Lower leg skin (tissue), 3 donors: ENCODE data around the gene KDM6A.
"Not testable (repeated sequence)": the region's sequence is repeated elsewhere in the genome, so short reads cannot be mapped to it uniquely, and the experiment has no call there.

Experiments
- POLR2A ChIP-seq, 2 donors: fragments of 450-650 bp; IDR thresholded peaks; one replicate each; pipeline ENCODE4 v1.6.1; 2016 to 2017; ENCODE audit warnings: antibody characterized with exemption in 2 of 2, mild to moderate bottlenecking in 1 of 2, moderate library complexity in 1 of 2
- TF ChIP-seq, protein P1 (sequence below), 3 donors: fragments of 450-650 bp; IDR thresholded peaks; one replicate each; pipeline ENCODE4 v1.5.1; 2016; ENCODE audit warnings: antibody characterized with exemption in 3 of 3, mild to moderate bottlenecking in 3 of 3, moderate library complexity in 2 of 3

DNA sequence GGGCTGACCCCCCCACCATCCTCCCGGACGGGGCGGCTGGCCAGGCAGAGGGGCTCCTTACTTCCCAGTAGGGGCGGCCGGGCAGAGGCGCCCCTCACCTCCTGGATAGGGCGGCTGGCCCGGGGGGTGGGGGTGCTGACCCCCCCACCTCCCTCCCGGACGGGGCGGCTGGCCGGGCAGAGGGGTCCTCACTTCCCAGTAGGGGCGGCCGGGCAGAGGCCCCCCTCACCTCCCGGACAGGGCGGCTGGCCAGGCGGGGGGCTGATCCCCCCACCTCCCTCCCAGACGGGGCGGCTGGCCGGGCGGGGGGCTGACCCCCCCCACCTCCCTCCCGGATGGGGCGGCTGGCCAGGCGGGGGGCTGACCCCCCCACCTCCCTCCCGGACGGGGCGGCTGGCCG is 167.1 kb downstream of the KDM6A start:
- TF ChIP-seq, protein P1, sequence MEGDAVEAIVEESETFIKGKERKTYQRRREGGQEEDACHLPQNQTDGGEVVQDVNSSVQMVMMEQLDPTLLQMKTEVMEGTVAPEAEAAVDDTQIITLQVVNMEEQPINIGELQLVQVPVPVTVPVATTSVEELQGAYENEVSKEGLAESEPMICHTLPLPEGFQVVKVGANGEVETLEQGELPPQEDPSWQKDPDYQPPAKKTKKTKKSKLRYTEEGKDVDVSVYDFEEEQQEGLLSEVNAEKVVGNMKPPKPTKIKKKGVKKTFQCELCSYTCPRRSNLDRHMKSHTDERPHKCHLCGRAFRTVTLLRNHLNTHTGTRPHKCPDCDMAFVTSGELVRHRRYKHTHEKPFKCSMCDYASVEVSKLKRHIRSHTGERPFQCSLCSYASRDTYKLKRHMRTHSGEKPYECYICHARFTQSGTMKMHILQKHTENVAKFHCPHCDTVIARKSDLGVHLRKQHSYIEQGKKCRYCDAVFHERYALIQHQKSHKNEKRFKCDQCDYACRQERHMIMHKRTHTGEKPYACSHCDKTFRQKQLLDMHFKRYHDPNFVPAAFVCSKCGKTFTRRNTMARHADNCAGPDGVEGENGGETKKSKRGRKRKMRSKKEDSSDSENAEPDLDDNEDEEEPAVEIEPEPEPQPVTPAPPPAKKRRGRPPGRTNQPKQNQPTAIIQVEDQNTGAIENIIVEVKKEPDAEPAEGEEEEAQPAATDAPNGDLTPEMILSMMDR (IDR thresholded peaks at IDR 0.05): not testable (repeated sequence)
- not testable (repeated sequence) for TF ChIP-seq POLR2A (IDR thresholded peaks at IDR 0.05)
